Esophagus muscularis mucosa (tissue), 3 donors: ENCODE data around the gene LVRN.

ENCODE experiments used
- EP300 ChIP-seq: sonication (generic); formaldehyde crosslinking; IDR thresholded peaks from one replicate; pipeline ENCODE4 v1.6.1; 2017; ENCODE audit warnings: antibody characterized with exemption
- TF ChIP-seq, protein P1 (sequence below), 3 experiments: fragments of 200-600 bp in 2 of 3; fragments of 450-650 bp in 1 of 3; sonication (generic) in 2 of 3; IDR thresholded peaks; one replicate each; pipeline ENCODE4 v1.5.1; 2017 to 2019; ENCODE audit warnings: antibody characterized with exemption in 3 of 3, mild to moderate bottlenecking in 2 of 3, moderate library complexity in 1 of 3

DNA sequence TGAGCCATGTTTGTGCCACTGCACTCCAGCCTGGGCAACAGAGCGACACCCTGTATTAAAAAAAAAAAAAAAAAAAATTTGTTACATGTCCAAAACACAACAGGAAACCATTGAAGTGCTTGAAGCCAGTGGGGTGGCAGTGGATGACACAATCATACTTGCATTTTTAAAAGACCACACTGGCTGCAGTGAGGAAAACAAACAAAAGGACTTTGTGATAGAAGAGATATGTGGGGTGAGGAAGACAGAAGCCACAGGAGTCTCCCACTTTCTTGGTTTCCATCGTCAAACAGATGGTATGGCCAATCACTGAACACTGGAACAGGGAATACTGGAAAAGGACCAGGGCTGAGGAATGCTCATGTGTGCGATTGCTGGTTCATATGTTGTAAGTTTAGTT is 101.7 kb downstream of the LVRN start:
- TF ChIP-seq EP300: no peak
- TF ChIP-seq, protein P1, sequence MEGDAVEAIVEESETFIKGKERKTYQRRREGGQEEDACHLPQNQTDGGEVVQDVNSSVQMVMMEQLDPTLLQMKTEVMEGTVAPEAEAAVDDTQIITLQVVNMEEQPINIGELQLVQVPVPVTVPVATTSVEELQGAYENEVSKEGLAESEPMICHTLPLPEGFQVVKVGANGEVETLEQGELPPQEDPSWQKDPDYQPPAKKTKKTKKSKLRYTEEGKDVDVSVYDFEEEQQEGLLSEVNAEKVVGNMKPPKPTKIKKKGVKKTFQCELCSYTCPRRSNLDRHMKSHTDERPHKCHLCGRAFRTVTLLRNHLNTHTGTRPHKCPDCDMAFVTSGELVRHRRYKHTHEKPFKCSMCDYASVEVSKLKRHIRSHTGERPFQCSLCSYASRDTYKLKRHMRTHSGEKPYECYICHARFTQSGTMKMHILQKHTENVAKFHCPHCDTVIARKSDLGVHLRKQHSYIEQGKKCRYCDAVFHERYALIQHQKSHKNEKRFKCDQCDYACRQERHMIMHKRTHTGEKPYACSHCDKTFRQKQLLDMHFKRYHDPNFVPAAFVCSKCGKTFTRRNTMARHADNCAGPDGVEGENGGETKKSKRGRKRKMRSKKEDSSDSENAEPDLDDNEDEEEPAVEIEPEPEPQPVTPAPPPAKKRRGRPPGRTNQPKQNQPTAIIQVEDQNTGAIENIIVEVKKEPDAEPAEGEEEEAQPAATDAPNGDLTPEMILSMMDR (IDR thresholded peaks at IDR 0.05): no peak
